WI38 (cell line): ENCODE data around the gene SNCG.

Experiments
- H3K4me3 ChIP-seq: 2 replicates; pipeline ENCODE4 v1.5.1; 2011; ENCODE audit warnings: low read depth, mild to moderate bottlenecking, control low read depth, low read length
- TF ChIP-seq, protein P1 (sequence below): IDR thresholded peaks from 2 replicates; pipeline ENCODE4 v1.5.1; 2012; ENCODE audit warnings: low read depth, mild to moderate bottlenecking, control low read depth, low read length

The SNCG gene

DNA sequence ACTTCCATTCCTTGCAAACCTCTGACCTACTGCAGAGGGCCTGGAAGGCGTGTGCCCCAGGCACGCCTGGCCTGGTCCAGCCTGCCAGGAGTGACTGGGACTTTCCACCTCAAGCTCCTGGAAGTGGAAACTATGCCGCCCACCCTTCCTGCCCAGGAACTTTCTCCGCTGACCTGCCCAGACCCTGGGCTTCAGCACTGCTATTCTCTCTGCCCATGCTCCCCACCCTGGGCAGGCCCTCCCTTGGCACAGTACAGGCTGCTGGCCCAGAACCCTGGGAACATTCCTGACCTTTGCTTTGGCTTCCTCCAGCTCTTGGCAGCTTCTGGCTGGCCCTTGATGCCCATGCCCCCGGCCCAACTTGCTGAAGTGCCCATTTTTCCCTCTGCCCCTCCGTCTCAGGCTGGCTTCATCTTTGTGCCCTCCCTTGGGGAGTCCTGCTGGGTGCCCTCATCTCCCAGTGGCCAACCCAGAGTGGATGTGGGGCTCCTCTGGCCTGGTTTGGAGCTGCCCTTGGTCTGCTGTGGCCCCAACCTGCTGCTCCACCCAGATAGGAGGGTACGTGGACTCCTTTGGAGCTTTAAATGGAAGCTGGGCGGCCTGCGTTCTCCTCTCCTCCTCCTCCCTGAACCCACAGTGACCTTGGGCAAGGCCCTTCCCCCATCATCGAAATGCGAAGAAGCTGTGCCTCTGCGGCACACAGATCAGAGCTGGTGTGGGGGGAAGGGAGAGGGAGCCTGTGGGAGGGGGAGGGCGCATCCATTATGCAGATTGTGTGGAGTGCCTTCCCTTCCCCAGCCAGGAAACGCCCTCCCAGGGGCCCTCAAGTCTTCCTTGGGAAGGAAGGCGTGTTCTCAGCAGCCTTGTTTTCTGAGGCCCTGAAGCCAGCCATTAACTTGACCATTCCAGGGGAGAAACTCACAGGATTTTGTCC lies 4.4 kb upstream of the SNCG start:
- TF ChIP-seq, protein P1, sequence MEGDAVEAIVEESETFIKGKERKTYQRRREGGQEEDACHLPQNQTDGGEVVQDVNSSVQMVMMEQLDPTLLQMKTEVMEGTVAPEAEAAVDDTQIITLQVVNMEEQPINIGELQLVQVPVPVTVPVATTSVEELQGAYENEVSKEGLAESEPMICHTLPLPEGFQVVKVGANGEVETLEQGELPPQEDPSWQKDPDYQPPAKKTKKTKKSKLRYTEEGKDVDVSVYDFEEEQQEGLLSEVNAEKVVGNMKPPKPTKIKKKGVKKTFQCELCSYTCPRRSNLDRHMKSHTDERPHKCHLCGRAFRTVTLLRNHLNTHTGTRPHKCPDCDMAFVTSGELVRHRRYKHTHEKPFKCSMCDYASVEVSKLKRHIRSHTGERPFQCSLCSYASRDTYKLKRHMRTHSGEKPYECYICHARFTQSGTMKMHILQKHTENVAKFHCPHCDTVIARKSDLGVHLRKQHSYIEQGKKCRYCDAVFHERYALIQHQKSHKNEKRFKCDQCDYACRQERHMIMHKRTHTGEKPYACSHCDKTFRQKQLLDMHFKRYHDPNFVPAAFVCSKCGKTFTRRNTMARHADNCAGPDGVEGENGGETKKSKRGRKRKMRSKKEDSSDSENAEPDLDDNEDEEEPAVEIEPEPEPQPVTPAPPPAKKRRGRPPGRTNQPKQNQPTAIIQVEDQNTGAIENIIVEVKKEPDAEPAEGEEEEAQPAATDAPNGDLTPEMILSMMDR = no peak
- H3K4me3 ChIP-seq = no peak overlapping the region

DNA sequence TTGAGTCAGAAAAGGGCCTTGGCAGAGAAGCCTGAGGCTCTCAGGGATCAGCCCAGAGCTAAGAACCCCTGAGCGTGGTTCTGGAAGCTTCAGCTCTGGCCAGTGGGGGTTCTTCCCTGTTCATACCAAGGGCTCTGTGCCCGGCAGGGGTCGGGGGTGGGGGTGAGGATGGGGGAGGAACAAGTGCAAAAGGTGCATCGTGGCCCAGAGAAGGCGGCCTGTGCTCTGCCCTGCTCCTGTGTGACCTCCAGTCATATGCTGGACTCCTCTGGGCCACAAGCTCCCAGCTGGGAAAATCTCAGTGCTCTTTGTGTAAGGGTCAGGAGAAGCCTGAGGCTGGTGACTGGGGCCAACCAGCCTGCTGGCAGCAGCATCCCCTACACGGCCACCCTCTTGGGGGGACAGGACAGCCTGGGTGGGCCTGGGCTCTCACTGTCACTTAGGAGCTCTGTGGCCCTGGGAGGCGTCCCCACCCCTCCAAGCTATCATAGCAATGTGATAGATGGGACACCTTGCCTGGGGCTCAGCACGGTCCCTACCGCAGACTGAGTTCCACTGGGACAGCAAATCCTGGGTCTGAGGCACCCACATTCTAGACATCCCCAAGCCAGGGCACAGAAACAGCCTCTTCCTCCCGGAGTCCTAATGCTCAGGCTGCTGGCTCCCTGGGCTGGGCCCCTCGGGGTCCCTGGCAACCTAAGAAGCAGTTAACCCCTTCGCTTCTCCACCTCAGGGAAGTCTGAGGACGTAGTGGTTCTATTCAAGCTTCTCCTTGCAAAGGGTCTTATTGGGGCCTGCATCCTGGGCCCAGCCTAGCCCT lies 3.5 kb upstream of the SNCG start:
- H3K4me3 ChIP-seq = no peak overlapping the region
- TF ChIP-seq, protein P1 = no peak

DNA sequence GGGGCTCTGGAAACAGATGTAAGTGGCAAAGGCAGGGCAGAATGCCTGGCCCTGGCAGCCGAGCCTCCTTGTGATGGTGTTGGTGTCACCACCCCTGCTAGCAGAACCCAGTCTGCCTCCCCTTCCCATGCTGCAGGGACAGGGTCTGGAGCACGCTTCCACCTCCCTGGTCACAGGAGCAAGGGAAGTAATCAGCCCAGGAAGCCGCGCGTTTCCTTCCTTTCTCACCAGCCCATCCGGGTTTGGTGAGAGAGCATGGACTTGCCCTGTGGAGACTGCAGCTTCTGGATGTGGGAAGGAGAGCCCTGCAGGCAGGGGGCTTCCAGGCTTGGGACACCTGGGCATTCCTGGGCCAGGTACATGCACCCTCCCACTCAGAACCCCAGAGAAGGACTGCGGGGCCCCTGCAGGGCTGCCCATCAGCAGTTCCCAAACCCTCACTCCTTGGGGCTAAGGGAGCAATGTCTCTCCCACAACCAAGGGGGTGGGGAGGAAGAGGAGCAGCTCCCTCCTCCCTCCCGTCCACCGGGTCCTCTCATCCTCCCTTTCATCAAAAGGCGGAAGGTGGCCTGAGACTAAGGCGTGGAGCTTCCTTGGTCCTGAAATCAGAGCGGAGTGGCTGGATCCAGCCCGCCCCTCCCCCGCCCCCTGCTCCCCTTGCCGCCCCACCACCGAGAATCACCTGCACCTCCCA lies 2.8 kb upstream of the SNCG start:
- H3K4me3 ChIP-seq = no peak overlapping the region
- TF ChIP-seq, protein P1 = no peak

DNA sequence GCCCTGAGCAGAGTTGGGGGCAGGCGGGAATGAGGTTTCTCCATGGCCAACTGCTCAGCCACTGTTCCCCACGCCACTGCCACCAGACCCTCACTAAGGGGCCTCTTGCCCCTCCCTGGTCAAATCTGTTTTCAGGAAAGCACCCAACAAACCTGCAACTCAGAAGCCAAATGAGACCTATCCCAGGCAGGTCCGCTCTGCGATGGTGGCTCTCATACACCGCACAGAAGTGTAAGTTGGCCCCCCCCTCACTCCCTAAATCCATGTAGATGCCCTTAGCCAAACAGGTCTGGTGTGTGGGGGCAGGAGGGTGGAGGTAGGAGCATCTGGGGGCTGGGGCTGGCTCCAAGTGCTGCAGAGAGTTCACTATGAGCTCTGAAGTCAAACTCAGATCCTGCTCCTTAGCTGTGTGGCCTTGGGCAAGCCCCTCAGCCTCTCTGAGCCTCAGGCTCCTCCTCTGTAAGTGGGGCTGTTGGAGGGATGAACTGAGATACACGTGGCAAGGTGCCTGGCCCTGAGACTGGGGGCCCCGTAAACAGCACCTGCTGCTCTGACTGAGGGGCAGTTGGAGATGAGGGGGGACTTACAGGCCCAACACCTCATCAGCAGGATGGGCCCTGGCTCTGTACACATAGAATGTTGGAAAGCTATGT lies 2.1 kb upstream of the SNCG start:
- TF ChIP-seq, protein P1 = no peak
- H3K4me3 ChIP-seq = no peak overlapping the region

DNA sequence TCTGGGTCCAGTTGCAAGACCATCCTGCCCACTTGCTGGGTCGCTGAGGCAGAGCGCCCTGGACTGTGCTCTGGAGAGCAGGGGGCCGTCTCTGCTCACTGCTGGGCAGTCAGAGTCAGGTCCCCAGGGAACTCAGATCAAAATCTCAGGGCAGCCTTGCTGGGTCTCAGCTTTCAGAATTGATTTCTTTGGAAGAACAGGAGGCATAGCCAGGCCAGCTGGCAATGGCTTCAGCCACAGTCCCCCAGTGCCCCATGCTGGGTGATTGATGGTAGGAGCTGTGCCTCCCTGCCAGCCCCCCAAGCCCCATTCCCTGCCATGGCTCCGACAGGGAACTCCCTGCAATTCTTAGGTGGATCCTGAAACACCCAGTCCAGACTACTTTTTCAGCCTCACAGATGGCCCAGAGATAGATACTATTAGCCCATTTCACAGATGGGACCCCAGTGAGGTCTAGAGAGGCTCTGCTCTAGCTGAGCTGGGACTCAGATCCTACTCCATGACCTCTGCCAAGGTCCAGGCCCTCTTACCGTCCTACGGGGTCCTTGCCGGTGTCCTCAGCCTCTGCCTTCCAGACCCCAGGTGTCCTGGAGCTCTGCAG lies 1.5 kb upstream of the SNCG start:
- no peak overlapping the region for H3K4me3 ChIP-seq
- TF ChIP-seq, protein P1 = no peak

DNA sequence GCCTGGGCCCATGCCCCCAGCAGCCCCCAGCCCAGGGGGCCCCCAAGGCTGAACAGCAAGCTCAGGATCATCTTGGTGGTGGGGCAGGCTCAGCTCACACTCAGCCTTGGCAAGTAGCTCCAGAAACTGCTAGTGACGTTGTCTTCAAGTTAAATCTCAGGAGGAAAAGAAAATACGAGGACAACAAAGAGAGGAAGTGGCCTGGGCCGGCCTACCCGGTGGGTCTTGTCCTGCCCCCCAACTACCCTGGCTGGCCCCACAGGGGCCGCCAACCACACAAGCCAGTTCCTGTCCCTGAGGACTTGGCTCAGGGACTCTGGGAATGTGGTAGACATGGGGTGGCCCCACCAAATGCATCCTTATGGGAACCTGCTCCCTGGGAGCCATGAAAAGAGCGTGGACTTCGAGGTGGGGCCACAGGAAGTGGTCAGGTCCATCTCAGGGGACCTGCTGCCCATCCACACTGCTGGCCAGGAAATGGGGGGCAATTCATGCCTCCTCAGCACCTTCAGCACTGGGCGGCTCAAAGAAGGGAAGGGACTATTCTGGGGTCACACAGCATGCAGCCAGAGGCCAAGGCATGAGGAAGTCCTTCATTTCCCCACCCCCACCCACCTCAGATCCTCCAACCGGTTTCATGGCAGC lies 806 bp upstream of the SNCG start, which contains the start of gene MMRN2:
Gene MMRN2, minus strand, starts transcription at position 145 of the 645 bp plus-strand sequence. Its CDS starts 74 bp downstream, at position 71.
- TF ChIP-seq, protein P1 = no peak
- H3K4me3 ChIP-seq = no peak within 1 kb of the TSS
